ENCODE results near the gene PLCB3. TPM values are rescaled to one million over a fixed set of nuclear protein-coding genes. Genes with fewer than 3 reads are reported as not detected.

Gene PLCB3
- total and polyA plus RNA-seq, 2 of the 13 experiments (the other 11 are each of a cell fraction or from before 2014, with no cell fraction given): 7.5 to 13.8 TPM

GRCh38 chr11:64234647-64235379 is 16.5 kb upstream of the PLCB3 start (continued):
- TF ChIP-seq ARID2 (CRISPR knock-in tag; IDR thresholded peaks at IDR 0.05; ENCODE audit: borderline replicate concordance): peak; percentile 33; the same call in 1 of the 2 replicates
- no peak for TF ChIP-seq FOXP1 (IDR thresholded peaks at IDR 0.05)
- no peak for TF ChIP-seq FOXP1 (CRISPR knock-in tag; IDR thresholded peaks at IDR 0.05)
- no peak for TF ChIP-seq ZNF260 (CRISPR knock-in tag; IDR thresholded peaks at IDR 0.05; ENCODE audit: borderline replicate concordance, low read depth)
- no peak for TF ChIP-seq ZNF124 (CRISPR knock-in tag; IDR thresholded peaks at IDR 0.05)
- TF ChIP-seq DPF2 (CRISPR knock-in tag; IDR thresholded peaks at IDR 0.05; ENCODE audit: borderline replicate concordance, low read depth): no peak
- no peak for TF ChIP-seq CBX1 (IDR thresholded peaks at IDR 0.05; ENCODE audit: low read depth)
- TF ChIP-seq ZNF773 (CRISPR knock-in tag; IDR thresholded peaks at IDR 0.05; ENCODE audit: borderline replicate concordance): no peak; the same call in 1 of the 2 replicates
- no peak for TF ChIP-seq ZNF136 (CRISPR knock-in tag; IDR thresholded peaks at IDR 0.05; ENCODE audit: low read depth)
- TF ChIP-seq ZBTB38 (CRISPR knock-in tag; IDR thresholded peaks at IDR 0.05): peak; percentile 38; the same call in 1 of the 2 replicates
- no peak for TF ChIP-seq MEF2D (CRISPR knock-in tag; IDR thresholded peaks at IDR 0.05)
- TF ChIP-seq HHEX (CRISPR knock-in tag; IDR thresholded peaks at IDR 0.05): no peak
- TF ChIP-seq, protein P1, sequence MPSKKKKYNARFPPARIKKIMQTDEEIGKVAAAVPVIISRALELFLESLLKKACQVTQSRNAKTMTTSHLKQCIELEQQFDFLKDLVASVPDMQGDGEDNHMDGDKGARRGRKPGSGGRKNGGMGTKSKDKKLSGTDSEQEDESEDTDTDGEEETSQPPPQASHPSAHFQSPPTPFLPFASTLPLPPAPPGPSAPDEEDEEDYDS (CRISPR knock-in tag; IDR thresholded peaks at IDR 0.05): no peak
- TF ChIP-seq TOPORS (CRISPR knock-in tag; IDR thresholded peaks at IDR 0.05): no peak
- peak; percentile 42; the same call in 1 of the 2 replicates for TF ChIP-seq TFDP2 (CRISPR knock-in tag; IDR thresholded peaks at IDR 0.05)
- no peak for TF ChIP-seq BCL6 (CRISPR knock-in tag; IDR thresholded peaks at IDR 0.05)
- TF ChIP-seq ETV5 (CRISPR knock-in tag; IDR thresholded peaks at IDR 0.05; ENCODE audit: borderline replicate concordance): peak; percentile 81; the same call in 1 of the 2 replicates
- TF ChIP-seq, protein P2, sequence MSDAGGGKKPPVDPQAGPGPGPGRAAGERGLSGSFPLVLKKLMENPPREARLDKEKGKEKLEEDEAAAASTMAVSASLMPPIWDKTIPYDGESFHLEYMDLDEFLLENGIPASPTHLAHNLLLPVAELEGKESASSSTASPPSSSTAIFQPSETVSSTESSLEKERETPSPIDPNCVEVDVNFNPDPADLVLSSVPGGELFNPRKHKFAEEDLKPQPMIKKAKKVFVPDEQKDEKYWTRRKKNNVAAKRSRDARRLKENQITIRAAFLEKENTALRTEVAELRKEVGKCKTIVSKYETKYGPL (CRISPR knock-in tag; IDR thresholded peaks at IDR 0.05): no peak
- TF ChIP-seq ZBTB20 (CRISPR knock-in tag; IDR thresholded peaks at IDR 0.05; ENCODE audit: borderline replicate concordance, low read depth): no peak
- TF ChIP-seq HNF4G (IDR thresholded peaks at IDR 0.05; ENCODE audit: borderline replicate concordance, low read depth, low read length): no peak
- no peak; the same call in 1 of the 2 replicates for TF ChIP-seq HNF4G (CRISPR knock-in tag; IDR thresholded peaks at IDR 0.05; ENCODE audit: borderline replicate concordance, low read depth)
- TF ChIP-seq TAF15 (IDR thresholded peaks at IDR 0.05; ENCODE audit: low read depth, low read length, poor library complexity, severe bottlenecking): no peak
- TF ChIP-seq ZNF766 (CRISPR knock-in tag; IDR thresholded peaks at IDR 0.05; ENCODE audit: borderline replicate concordance): no peak
- TF ChIP-seq EEA1 (CRISPR knock-in tag; IDR thresholded peaks at IDR 0.05; ENCODE audit: borderline replicate concordance): 0 out of 2 replicates have a peak, but pooled peaks have one; percentile 32
- TF ChIP-seq RBFOX2 (IDR thresholded peaks at IDR 0.05; ENCODE audit: low read depth, low read length): peak; percentile 56
- no peak for TF ChIP-seq ZNF468 (CRISPR knock-in tag; IDR thresholded peaks at IDR 0.05)
- TF ChIP-seq MAX (IDR thresholded peaks at IDR 0.05): peak; percentile 23
- no peak for TF ChIP-seq POGZ (CRISPR knock-in tag; IDR thresholded peaks at IDR 0.05)
- TF ChIP-seq ZNF24 (IDR thresholded peaks at IDR 0.05): no peak
- peak; percentile 45; the same call in 1 of the 2 replicates for TF ChIP-seq HES4 (CRISPR knock-in tag; IDR thresholded peaks at IDR 0.05; ENCODE audit: borderline replicate concordance)
- TF ChIP-seq KAT8 (CRISPR knock-in tag; IDR thresholded peaks at IDR 0.05): no peak
- no peak for TF ChIP-seq SMYD3 (CRISPR knock-in tag; IDR thresholded peaks at IDR 0.05)
